ENCODE results near the gene ZNF532. TPM values are rescaled to one million over a fixed set of nuclear protein-coding genes. Genes with fewer than 3 reads are reported as not detected.
A peak's percentile ranks its signal among the peaks of the same experiment; 100 is the strongest.

The ZNF532 gene
- total RNA-seq, 1 experiment from 2014 or later, result 258 TPM

- Mint-ChIP-seq H3K36me3 (ENCODE audit: insufficient read depth in 1 of 3, low read depth in 3 of 3) (peaks cover 60 to 90% (median 87%) of the 10 kb centered on the region in 3 experiments), H3K4me1 (peaks cover 6 to 7% of the 10 kb centered on the region in 2 experiments), H3K9me3 (no peaks in the 10 kb centered on the region), H3K27me3 (ENCODE audit: low read depth) (no peaks in the 10 kb centered on the region), H3K4me3 (no peak overlapping the region), H3K27ac (peak overlapping the region in 2 of 3 experiments; percentile 44 to 76; a peak in 4 of 7 replicates)
- no peak overlapping the region for H3K9ac ChIP-seq (ENCODE audit: extremely low read depth, insufficient read length, low read length)
- H3K4me2 ChIP-seq (ENCODE audit: insufficient read depth, insufficient read length, low read length), result no peak overlapping the region
- H2AK5ac ChIP-seq (ENCODE audit: insufficient read length, low read length), result no peak overlapping the region
- no peak overlapping the region for H3T11ph ChIP-seq (ENCODE audit: low read length)
- no peaks in the 10 kb centered on the region for H4K20me1 ChIP-seq (ENCODE audit: control insufficient read depth, insufficient read depth, insufficient read length)
- no peak overlapping the region for H4K8ac ChIP-seq (replicated peaks; ENCODE audit: insufficient read length, low read depth, low read length)
- no peaks in the 10 kb centered on the region for H3K23me2 ChIP-seq (ENCODE audit: insufficient read length, low read depth, low read length, poor library complexity, severe bottlenecking)
- no peak overlapping the region for H3K56ac ChIP-seq (ENCODE audit: insufficient read length, low read depth, low read length)
- no peak overlapping the region for H2BK12ac ChIP-seq (ENCODE audit: insufficient read length, low read depth, low read length)
- H3K4ac ChIP-seq (ENCODE audit: low read depth, low read length), result no peak overlapping the region
- H2BK5ac ChIP-seq (ENCODE audit: insufficient read length, low read length), result no peak overlapping the region
- H4K91ac ChIP-seq (ENCODE audit: insufficient read length, low read depth, low read length), result no peak overlapping the region
- no peak overlapping the region for H2BK15ac ChIP-seq (ENCODE audit: low read depth, low read length)
- H2BK20ac ChIP-seq (ENCODE audit: low read depth, low read length, poor library complexity, severe bottlenecking), result no peak overlapping the region
- no peaks in the 10 kb centered on the region for H3K9me3 ChIP-seq (ENCODE audit: control insufficient read depth, low read depth, low read length)
- no CpG with 5 or more reads among the region's 6 CpGs for WGBS (ENCODE audit: extremely low coverage, insufficient read length, low lambda C conversion rate)
- no peak overlapping the region for H2AFZ ChIP-seq (ENCODE audit: low read length)
- no peaks in the 10 kb centered on the region; the same call in 1 of the 2 replicates for H3K79me2 ChIP-seq (ENCODE audit: insufficient read depth, low read length)
- H3K23ac ChIP-seq (ENCODE audit: insufficient read length, low read depth, low read length), result no peak overlapping the region
- H3K27ac ChIP-seq (ENCODE audit: insufficient read length, low read depth, low read length), result no peak overlapping the region
- H3K14ac ChIP-seq (ENCODE audit: insufficient read depth, low read length), result no peak overlapping the region
- DNase-seq, result no peak
- no peak overlapping the region for H3K18ac ChIP-seq (ENCODE audit: insufficient read length, low read depth, low read length)
- H4K5ac ChIP-seq (ENCODE audit: insufficient read length, low read depth, low read length), result no peak overlapping the region
- H3K4me1 ChIP-seq (ENCODE audit: insufficient read depth, low read length), result no peaks in the 10 kb centered on the region
- H3K27me3 ChIP-seq (ENCODE audit: insufficient read depth, low read length), result no peaks in the 10 kb centered on the region
- TF ChIP-seq CTCF (conservative IDR thresholded peaks at IDR 0.05), result no peak
- H3K79me1 ChIP-seq (ENCODE audit: insufficient read depth, low read depth, low read length, poor library complexity, severe bottlenecking), result no peaks in the 10 kb centered on the region
- no peak overlapping the region for H2BK120ac ChIP-seq (ENCODE audit: low read depth, low read length, poor library complexity, severe bottlenecking)
These were observed 114.9 kb downstream of the ZNF532 start for GRCh38 chr18:58979615-58980014.

Data from H9 (cell line).